ENCODE data around the gene GARNL3.
A peak's percentile ranks its signal among the peaks of the same experiment; 100 is the strongest.

Gene GARNL3, protein sequence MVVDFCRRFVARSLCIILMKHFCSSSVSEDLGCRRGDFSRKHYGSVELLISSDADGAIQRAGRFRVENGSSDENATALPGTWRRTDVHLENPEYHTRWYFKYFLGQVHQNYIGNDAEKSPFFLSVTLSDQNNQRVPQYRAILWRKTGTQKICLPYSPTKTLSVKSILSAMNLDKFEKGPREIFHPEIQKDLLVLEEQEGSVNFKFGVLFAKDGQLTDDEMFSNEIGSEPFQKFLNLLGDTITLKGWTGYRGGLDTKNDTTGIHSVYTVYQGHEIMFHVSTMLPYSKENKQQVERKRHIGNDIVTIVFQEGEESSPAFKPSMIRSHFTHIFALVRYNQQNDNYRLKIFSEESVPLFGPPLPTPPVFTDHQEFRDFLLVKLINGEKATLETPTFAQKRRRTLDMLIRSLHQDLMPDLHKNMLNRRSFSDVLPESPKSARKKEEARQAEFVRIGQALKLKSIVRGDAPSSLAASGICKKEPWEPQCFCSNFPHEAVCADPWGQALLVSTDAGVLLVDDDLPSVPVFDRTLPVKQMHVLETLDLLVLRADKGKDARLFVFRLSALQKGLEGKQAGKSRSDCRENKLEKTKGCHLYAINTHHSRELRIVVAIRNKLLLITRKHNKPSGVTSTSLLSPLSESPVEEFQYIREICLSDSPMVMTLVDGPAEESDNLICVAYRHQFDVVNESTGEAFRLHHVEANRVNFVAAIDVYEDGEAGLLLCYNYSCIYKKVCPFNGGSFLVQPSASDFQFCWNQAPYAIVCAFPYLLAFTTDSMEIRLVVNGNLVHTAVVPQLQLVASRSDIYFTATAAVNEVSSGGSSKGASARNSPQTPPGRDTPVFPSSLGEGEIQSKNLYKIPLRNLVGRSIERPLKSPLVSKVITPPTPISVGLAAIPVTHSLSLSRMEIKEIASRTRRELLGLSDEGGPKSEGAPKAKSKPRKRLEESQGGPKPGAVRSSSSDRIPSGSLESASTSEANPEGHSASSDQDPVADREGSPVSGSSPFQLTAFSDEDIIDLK

DNA sequence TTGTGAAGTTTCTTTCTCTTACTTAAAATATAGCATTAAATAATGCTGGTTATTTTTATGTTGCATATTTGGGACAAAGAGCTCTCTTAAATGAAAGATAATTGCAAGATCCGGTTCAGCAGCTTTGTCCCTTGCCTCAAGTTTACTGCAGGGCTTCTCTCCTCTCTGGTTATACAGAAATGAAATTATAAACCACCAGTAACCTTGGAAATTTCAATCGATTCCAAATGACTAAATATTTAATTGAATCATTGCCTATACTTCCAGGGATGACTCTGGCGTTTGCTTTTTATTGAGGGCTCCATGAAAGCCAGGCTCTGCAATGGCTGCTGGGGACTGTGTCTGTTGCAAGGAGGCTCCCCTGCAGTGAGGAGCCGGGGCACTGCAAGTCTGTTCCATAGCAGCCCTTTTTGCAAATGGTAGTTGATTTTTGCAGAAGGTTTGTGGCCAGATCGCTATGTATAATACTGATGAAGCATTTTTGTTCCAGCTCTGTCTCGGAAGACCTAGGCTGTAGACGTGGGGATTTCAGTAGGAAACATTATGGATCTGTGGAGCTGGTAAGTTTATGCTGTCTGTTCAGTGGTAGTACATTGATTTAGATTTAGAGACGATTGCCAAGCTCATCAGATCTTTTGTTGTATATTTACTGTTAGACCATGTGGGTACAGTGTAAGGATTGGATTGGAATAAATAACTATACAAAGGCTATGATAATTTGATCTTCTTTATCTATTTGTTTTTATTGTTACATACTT is at the start of gene GARNL3:
Gene GARNL3, plus strand, starts transcription at position 313 of the 758 bp plus-strand sequence. Its CDS starts 104 bp downstream, at position 417.
- DNase-seq: no peak

DNA sequence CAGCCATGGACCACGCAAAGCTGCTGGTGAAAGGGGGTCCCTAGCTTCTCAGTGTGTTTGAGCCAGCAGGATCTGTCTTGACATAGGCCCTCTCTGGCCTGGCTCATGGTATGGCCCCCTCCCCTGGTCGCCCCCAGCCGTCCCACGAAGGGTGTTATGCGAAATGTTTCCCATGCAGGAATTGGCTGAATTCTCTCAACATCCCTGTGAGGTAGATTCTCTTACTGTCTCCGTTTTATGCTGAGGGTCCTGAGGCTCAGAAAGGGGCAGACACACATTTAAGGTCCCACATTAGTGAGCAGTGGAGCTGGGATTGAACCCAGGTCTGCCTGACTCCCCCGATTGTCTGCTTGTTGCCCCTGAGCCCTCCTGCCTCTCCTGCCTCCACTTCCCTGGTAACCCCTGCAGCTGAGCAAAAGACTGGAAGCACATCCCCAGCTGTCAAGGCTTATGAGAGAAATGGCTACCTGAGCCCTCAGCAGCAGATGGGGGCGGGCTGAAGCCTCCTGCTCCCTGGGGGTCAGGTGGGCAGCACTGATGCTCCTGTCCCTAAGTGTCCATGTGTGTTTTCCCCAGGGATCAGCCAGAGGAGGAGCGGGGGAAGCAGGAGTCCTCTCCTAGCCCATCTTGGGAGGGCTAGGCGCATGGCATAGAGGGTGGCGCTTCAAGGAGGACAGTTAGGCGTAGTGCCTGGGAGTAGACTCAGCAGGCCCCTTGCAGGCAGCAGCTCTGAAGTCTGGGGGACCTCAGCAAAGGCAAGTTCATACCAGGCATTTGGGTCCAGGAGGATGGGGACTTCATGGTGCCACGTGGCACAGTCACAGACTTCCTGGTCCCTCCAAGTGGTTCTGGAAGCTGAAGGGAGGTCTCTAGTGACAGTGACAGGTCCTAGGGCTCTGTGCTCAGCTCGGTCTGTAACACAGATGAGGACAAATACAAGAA is 49.0 kb upstream of the GARNL3 start:
- no peak for DNase-seq

DNA sequence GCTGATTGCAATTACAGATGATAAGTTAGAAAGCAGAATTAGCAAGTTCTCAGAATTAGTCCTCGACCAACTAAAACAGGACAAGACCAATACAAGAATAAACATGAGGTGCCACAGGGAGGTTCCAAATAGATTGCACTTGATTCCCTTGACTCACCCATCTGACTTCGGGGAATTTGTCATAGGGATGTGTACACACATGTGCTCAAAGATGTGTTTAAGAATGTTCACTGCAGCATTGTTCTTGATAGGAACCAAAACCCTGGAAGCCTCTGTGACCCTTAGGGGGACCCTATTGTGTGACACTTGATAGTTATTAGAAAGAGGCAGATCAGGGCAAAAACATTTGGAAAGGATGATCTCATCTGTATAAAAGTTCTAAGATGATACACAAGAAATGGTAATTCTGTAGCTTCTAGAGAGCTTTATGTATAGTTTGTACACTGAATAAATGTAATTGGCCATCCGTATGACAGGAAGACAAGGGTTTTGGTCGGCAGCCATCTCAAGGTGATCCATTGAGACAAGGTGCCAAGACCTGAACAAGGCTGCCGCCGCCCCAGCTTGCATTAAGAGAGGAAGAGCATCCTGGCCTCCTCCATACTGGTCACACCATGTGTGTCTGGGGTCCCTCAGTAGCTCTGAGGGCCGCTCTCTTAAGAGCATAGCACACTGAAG is 48.2 kb upstream of the GARNL3 start:
- DNase-seq: no peak

DNA sequence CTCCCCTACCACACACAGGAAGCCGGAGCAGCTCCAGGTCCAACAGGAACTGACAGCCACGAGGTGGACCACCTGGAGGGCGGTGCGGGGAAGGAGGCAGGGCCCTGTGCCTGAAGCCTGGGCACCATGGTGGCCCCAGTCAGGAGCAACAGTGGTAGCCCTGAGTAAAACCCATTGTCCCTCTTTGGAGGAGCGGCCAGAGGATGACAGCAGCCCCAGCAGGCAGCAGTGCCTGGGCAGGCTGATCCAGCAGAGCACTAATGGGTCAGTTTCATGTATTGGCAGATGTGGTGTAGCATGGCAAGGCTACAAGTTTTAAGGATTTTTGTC is 47.7 kb upstream of the GARNL3 start:
- DNase-seq: no peak

DNA sequence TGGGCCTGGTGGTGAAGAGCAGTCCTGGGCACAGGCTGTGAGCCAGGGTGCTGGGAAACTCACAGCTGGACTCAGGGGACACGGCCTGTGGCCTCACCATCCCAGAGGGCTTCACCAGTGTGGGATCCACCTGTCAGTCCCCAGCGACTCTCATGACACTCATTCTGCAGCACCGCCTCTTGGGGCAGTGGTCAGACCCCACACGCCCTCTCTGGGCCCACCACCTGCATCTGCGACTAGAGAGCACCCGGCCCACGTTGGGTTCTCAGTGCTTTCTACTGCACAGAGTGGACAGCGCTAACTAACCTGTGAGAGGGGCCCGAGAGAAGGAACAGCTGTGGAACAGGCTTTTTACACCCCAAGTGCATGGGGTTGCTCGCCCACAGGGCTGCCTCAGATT is 45.8 kb upstream of the GARNL3 start:
- no peak for DNase-seq

DNA sequence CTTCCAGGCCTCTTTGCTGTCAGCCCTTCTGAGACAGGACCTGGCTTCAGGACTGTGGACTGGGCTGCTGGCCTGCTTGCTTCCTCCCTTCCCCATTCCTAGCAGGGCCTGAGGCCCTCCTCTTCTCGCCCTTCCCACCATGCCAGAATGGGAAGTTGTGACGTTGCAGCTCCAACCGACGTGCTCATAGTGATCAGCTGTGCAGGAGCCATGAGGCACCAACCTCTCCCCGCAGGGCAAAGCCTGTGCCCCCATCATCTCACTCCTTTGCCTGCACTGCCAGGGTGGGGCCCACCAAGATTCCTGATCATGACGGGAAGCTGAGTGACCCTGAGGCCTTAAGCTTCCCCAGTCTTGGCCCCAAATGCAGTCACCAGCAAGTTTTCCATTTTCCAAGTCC is 45.1 kb upstream of the GARNL3 start:
- no peak for DNase-seq

DNA sequence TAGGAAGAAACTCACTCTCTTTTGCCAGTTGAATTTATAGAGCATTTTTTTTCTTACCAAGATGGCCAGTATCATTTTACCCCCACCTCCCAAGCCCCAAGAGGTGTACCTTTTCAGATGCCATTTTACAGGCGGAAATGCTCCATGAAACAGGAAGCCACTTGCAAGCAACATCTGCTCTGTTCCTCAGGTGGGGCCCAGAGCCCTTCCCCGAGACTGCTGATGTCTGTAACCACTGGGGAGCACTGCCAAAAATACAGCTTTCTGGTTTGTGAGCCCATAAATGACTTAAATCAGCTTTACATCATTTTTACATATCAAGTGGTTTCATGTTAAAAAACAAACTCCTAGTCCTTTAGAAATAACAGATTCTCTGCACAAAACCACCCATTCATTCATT is 42.9 kb upstream of the GARNL3 start:
- DNase-seq: no peak

DNA sequence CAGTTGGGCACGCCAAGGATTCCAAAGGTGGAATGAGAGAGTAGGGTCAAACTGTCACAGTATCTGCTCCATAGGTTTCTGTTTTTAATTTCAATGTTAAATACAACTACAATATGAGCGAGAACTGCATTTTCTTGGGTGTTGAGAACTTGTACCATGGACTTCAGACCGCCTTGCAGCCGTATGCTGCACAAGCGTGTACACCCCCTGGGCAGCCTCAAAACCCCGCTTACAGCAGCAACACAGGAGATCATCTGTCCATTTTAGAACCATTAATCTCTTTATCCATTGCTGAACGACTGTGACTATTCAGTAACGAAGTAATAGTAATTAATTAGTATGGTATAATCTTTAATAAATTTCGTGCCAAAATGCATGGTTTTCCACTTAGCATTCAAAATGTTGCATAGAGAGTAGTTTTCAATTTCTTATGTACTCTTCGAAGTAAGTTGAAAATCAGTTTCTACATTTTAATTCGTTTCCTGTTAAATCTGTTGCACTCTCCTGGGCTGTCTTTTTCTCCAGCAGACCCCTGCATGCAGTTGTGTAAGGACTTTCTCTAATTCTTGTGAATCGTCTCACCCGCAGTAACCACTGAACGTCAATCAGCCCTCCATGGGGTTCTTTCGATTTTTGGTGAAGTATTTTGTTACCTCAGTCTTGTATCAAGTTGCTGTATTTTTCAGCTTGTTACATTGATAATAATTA is 42.0 kb upstream of the GARNL3 start:
- DNase-seq: no peak

DNA sequence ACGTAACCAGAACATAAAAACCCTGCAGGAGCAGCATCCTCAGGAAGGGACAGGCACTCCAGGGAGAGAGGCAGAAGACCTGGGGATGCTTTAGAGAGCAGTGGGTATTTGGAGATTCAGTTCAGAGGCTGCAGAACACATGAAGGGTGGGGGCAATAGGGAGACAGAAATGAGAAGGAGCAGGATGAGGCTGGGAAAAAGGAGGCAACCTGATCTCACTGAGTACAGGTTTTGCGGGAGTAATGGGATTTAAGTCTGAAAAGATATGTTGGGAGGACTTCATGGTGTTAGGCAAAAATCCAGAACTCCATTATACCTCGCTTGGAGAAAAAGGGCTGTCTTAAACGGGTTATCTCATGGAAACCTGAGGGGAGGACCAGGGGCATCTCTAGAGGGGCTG is 41.3 kb upstream of the GARNL3 start:
- no peak for DNase-seq

DNA sequence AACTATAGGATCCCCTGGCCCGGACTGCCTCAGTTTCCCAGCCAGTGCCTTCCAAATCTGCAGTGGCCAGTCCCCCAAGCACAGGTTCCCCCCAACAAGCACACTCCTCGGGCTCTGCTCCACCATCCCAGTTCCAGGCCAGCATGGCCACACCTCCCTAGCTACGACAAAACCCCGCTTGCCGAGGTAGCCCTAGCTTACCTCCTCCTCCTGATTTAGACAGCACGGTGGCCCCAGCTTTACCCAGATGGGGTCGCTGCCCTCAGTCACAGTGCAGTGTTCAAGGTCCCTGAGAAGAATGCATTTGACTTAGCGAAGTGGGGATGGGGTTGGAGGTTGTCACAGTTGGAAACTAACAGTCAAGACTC is 40.8 kb upstream of the GARNL3 start:
- no peak for DNase-seq

DNA sequence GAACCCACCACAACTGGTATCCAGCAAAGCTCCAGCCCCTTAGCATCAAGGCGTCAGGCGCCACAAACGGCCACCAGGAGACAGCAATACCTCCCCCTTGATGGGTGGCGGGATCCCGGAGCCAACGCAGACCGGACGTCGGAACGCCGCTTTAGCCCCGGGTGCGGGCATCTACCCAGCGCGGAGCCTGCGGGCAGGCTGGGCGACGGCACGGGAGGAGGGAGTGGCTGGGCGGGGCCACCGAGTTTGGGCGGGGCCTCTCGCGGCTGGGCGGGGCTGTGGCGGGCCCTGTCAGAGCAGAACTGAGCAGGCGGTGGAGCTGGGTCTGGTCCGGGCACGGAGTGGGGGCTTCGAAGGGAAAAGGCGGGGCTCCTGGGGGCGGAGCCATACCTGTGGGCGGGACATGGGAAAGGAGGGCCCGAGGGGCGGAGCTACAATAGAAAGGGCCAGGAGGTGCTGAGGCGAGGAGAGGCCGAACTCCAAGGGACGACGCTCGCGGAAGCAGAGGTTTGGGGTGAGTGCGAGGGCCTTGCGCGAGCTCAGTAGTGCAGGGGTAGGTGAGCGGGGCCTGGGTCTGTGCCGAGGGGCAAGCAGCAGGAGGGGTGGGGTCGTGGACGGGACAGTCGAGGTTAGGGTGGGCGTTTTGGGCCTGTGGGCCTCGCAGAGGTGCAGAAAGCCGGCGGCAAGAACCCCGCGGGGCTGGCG is 40.2 kb upstream of the GARNL3 start:
- DNase-seq: peak; percentile 88

DNA sequence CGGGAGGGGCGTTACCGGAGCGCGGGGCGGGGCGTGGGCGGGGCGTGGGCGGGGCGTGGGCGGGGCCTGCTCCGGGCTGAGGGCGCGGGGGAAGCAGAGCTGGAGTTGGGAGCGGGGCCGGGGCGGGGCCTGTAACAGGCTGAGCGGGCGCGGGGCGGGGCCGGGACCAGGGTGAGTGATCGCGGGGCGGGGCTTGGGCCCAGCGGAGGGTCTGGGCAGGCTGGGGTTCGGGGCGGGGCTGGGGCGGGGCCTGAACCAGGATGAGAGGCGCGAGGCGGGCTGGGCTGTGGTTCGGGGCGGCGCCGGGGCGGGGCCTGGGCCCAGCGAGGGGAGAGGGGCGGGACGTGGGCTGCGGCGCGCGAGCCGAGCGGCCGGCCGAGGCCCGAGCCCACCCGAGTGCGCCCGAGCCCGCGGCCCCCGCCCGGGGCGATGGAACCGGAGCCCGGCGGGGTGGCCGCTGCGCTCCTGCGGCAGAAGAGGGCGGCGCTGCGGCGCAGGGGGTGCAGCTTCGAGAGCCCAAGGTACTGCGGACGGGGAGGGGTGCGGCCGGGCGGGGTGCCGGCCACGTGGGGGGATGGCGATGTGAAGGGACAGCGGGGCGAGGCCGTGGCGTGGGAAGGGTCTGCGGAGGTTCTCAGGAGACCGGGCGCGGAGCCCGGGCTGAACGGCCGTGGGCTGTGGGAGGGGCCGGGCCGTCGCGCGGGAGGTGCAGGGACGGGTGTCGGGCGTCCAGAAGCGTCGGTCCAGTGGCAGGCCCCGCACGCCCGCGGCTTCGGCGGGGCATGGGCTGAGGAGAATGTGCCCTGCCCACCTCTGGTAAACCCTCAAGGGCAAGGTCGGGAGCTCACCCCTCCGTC is 39.5 kb upstream of the GARNL3 start:
- DNase-seq: peak; percentile 93

DNA sequence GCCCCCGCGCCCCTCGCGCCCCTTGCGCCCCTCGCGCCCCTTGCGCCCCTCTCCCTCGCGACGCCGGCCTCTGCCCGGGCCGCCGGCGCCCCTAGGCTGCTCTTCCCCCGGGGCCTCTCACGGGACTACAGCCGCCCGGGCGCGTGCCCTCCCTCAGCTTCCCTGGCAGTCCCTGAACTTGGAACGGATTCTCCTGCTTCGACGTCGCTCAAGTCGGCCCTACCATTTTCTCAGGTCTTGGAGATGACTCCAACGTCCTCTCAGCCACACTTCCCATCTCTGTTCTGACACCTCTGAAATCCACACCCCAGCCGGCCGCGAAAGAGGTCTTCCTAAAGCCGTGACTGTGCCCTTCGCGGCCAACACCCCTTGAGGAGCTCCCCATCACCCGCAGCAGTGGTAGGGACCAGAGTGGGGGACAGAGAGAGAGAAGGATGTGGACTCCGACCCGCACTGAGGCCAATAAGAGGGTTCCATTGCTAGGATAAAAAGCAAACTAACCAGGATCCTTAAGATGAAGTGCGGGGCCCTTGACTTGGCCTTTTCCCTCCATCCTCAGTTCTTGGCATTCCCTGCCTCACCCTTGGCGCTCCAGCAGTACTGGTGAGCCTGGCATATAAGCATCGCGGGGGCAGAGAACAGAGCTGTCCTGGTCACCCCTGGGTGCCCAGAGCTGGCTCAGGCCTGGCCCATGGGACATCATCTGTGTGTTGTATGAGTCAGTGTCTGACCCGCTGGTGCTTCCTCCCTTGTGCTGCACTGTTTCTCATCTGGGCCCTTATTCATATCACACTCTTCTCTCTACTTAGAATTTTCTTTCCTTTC is 38.6 kb upstream of the GARNL3 start:
- no peak for DNase-seq

DNA sequence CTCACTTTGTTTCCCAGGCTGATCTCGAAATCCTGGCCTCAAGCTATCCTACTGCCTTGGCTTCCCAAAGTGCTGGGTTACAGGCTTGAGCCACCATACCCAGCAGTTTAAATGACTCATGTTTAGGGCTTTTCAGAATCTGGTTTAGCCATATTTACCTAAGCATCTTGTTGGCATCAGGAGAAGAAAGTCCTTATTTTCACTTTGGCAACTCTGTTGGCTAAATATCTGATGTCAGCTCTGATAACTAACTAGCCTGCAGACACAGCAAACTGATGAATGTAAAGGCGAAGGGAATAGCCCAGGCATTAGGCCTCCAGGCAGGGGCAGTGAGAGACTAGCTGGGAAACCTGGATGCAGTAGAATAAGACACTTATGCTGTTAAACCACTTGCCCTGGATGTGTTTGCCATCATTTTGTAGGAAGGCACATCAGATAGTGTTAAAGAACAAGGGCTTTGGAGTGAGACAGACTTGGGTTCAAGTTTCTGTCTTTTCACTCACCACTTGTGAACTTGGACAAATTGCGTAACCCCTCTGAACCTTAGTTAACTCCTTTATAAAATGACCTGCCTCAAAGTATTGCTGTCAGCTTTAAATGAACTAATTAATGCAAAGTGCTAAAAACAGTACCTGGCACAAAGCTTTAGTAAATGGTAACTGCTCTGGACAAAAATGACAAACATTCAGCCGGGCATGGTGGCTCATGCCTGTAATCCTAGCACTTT is 34.7 kb upstream of the GARNL3 start:
- DNase-seq: no peak

DNA sequence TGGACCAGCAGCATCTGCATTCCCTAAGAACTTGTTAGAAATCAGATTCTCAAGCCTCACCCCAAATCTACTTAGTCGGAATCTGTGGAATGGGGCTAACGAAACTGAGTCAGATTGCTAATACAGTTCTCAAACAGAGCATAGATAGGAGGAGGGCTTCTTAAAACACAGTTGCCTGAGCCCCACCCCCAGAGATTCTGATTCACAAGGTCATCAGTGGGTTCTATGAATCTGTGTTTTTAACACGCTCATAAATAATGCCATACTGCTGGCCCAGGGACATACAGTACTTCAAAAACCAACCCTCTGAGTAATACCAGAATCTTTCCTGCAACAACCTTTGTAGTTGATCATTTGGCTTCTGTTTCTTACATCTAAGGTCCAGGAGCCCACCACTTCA is 32.9 kb upstream of the GARNL3 start:
- no peak for DNase-seq

DNA sequence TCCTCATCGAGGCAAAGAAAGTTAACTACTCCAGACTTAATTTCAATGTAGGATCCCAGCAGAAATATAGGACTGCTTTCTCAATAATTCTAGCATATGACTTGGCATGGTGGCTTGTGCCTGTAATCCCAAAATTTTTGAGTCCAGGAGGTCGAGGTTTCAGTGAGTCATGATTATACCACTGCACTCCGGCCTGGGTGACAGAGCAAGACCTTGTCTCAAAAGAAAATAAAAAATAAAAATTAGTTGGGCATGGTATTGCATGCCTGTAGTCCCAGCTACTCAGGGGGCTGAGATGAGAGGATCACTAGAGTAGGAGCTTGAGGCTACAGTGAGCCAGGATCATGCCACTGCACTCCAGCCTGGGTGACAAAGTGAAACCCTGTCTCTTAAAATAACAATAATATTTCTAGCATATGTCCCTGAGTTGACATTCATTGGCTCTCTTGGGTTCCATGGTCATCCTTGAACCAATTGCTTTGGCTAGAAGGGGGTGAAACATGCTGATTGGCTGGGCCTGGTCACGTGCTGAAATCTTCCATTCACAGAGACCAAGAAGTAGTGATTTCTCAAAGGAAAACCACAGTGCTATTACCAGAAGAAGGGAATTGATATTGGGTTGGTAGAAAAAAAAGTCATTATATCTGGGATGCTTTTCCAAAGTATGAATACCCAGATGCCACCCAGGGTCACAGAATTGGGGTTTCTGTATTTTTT is 31.6 kb upstream of the GARNL3 start:
- DNase-seq: no peak

DNA sequence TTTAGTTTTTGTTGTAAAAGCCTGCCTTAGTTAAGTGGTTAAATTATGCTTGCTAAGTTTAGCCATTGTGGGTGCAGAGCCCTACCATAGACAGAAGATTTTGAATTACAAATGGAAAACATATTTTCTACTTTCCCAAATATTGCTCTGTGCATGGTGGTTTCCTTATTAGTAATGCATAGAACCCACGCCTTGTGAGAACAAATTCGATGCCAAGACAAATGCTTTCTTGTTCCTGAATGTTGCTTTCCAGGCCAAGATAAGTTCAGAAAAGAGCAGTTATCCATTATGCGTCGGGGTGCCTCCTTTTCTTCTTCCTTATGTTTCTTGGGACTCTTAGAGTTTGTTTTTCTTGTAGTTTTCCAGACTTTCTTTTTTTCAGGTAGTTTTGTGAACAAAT is 31.0 kb upstream of the GARNL3 start:
- DNase-seq: no peak
